HepG2 (cell line): ENCODE results near the gene DDI2. TPM values are rescaled to one million over a fixed set of nuclear protein-coding genes. Genes with fewer than 3 reads are reported as not detected.

Source experiments
- ARNT ChIP-seq: fragments of 450-650 bp; IDR thresholded peaks from 2 replicates; pipeline ENCODE4 v1.6.1; 2017
- ASH2L ChIP-seq: fragments of 300-600, 200-600 bp; sonication (generic); IDR thresholded peaks from 2 replicates; pipeline ENCODE4 v1.7.0; 2017; ENCODE audit warnings: low read depth, mild to moderate bottlenecking, moderate library complexity, mixed read lengths, low read length; ENCODE audit not compliant: insufficient read length
- ATF6 ChIP-seq: sonication (generic); formaldehyde crosslinking; conservative IDR thresholded peaks from 2 replicates; pipeline ENCODE4 v1.4.0; 2020; ENCODE audit warnings: missing genetic modification reagents
- BATF2 ChIP-seq: sonication (generic); formaldehyde crosslinking; IDR thresholded peaks from 2 replicates; pipeline ENCODE4 v1.8.0; 2022; ENCODE audit warnings: mild to moderate bottlenecking, missing genetic modification reagents, moderate library complexity
- CHCHD3 ChIP-seq: sonication (generic); formaldehyde crosslinking; IDR thresholded peaks from 2 replicates; pipeline ENCODE4 v1.8.0; 2022; ENCODE audit warnings: mild to moderate bottlenecking, missing genetic modification reagents, moderate library complexity
- ELK4 ChIP-seq: sonication (generic); formaldehyde crosslinking; IDR thresholded peaks from 2 replicates; pipeline ENCODE4 v1.9.0; 2021; ENCODE audit warnings: missing genetic modification reagents, borderline replicate concordance
- FIP1L1 ChIP-seq: fragments of 200-400 bp; formaldehyde crosslinking; IDR thresholded peaks from 2 replicates; pipeline ENCODE4 v1.6.1; 2018; ENCODE audit warnings: low read depth, mild to moderate bottlenecking, low read length, moderate library complexity, borderline replicate concordance; ENCODE audit not compliant: insufficient read depth
- GATAD1 ChIP-seq: IDR thresholded peaks from 2 replicates; pipeline ENCODE4 v1.6.1; 2016; ENCODE audit warnings: missing genetic modification reagents, missing compliant biosample characterization
- IRF9 ChIP-seq: sonication (generic); formaldehyde crosslinking; IDR thresholded peaks from 2 replicates; pipeline ENCODE4 v1.8.0; 2022; ENCODE audit warnings: missing genetic modification reagents, mild to moderate bottlenecking, borderline replicate concordance
- MED8 ChIP-seq: sonication (generic); formaldehyde crosslinking; IDR thresholded peaks from 2 replicates; pipeline ENCODE4 v1.8.1; 2023; ENCODE audit warnings: mild to moderate bottlenecking, missing genetic modification reagents; ENCODE audit not compliant: insufficient replicate concordance
- MEIS1 ChIP-seq: sonication (generic); formaldehyde crosslinking; IDR thresholded peaks from 2 replicates; pipeline ENCODE4 v1.9.0; 2021; ENCODE audit warnings: mild to moderate bottlenecking, missing genetic modification reagents, moderate library complexity, borderline replicate concordance
- PRMT3 ChIP-seq: sonication (generic); formaldehyde crosslinking; IDR thresholded peaks from 2 replicates; pipeline ENCODE4 v1.8.1; 2022; ENCODE audit warnings: low read depth, mild to moderate bottlenecking, moderate library complexity, missing genetic modification reagents, borderline replicate concordance
- SNRNP70 ChIP-seq: fragments of 200-400 bp; formaldehyde crosslinking; IDR thresholded peaks from 2 replicates; pipeline ENCODE4 v1.6.1; 2017; ENCODE audit warnings: mild to moderate bottlenecking, low read depth, low read length, moderate library complexity
- SOX13 ChIP-seq, 3 experiments: fragments of 450-650 bp in 1 of 3; sonication (generic) in 1 of 3; formaldehyde crosslinking in 1 of 3; IDR thresholded peaks in 2 of 3; conservative IDR thresholded peaks in 1 of 3; 2 replicates each; pipeline versions ENCODE4 v1.5.0 to v1.6.1; 2016 to 2020; ENCODE audit warnings: antibody characterized with exemption in 1 of 3, mild to moderate bottlenecking in 1 of 3, missing compliant biosample characterization in 1 of 3, missing genetic modification reagents in 1 of 3, moderate library complexity in 1 of 3
- ZHX1 ChIP-seq: sonication (generic); formaldehyde crosslinking; IDR thresholded peaks from 2 replicates; pipeline ENCODE4 v1.8.1; 2022; ENCODE audit warnings: low read depth, mild to moderate bottlenecking, missing genetic modification reagents
- ZNF253 ChIP-seq: sonication (generic); formaldehyde crosslinking; IDR thresholded peaks from 2 replicates; pipeline ENCODE4 v1.8.0; 2022; ENCODE audit warnings: mild to moderate bottlenecking, missing genetic modification reagents, borderline replicate concordance
- ZNF501 ChIP-seq: sonication (generic); formaldehyde crosslinking; IDR thresholded peaks from 2 replicates; pipeline ENCODE4 v1.5.1; 2020; ENCODE audit warnings: mild to moderate bottlenecking, moderate library complexity, missing genetic modification reagents
- ZNF570 ChIP-seq: sonication (generic); formaldehyde crosslinking; IDR thresholded peaks from 2 replicates; pipeline ENCODE4 v1.4.0; 2020; ENCODE audit warnings: mild to moderate bottlenecking, missing genetic modification reagents, borderline replicate concordance
- ZNF605 ChIP-seq: sonication (generic); formaldehyde crosslinking; IDR thresholded peaks from 2 replicates; pipeline ENCODE4 v1.8.0; 2022; ENCODE audit warnings: mild to moderate bottlenecking, missing genetic modification reagents
- polyA plus RNA-seq, 8 experiments: library from polyadenylated mRNA; depleted of rRNA in 3 of 8; stranded (reverse) in 7 of 8; unstranded in 1 of 8; fragments of >200 nt; fragmentation: Illumina TruSeq in 4 of 8; extraction: Trizol in 4 of 8; gene quantifications; 2 replicates each; pipeline versions ENCODE4 v1.2.1 to v1.2.3, GENCODE V29; 2011 to 2016; ENCODE audit warnings: low read depth in 4 of 8, missing spikeins in 1 of 8, mixed read lengths in 1 of 8; ENCODE audit not compliant: insufficient read depth in 1 of 8
- total RNA-seq, 5 experiments: library from RNA; depleted of rRNA; stranded (reverse); fragments of >200 nt; fragmentation: Illumina TruSeq; extraction: Trizol; gene quantifications; 2 replicates each; pipeline ENCODE4 v1.2.3, GENCODE V29; 2016; ENCODE audit warnings: low read depth in 1 of 5

The DDI2 gene
- total and polyA plus RNA-seq, 2 of the 13 experiments (the other 11 are each of a cell fraction or from before 2014, with no cell fraction given): 8.5 to 25.7 TPM

GRCh38 chr1:15618655-15619525, 1.6 kb downstream of the DDI2 start (continued):
- TF ChIP-seq ELK4 (CRISPR knock-in tag) (no peak), IRF9 (CRISPR knock-in tag) (no peak), ASH2L (peak; percentile 87), CHCHD3 (no peak), MED8 (CRISPR knock-in tag) (peak; percentile 28), MEIS1 (CRISPR knock-in tag) (no peak), ARNT (no peak), ZNF570 (no peak), PRMT3 (no peak), FIP1L1 (no peak), ZNF605 (no peak), SNRNP70 (no peak), ZNF501 (CRISPR knock-in tag) (no peak), SOX13 (IDR thresholded peaks at IDR 0.05) (peak; percentile 59; the same call in 1 of the 2 replicates), SOX13 (CRISPR knock-in tag; conservative IDR thresholded peaks at IDR 0.05 in 1 of 2, IDR thresholded peaks at IDR 0.05 in 1 of 2) (peak; percentile 56 to 95; a peak in 2 of 4 replicates), ZHX1 (CRISPR knock-in tag) (no peak), ATF6 (CRISPR knock-in tag) (no peak), ZNF253 (CRISPR knock-in tag) (no peak), GATAD1 (0 out of 2 replicates have a peak, but pooled peaks have one; percentile 50), BATF2 (no peak)
